Thyroid gland (tissue), 4 donors: ENCODE data around the gene INPP5J.

ENCODE experiments used
- POLR2A ChIP-seq, 2 donors: fragments of 450-650 bp; IDR thresholded peaks; one replicate each; pipeline ENCODE4 v1.6.1; 2017; ENCODE audit warnings: antibody characterized with exemption in 2 of 2, mild to moderate bottlenecking in 2 of 2, moderate library complexity in 1 of 2
- TF ChIP-seq, protein P1 (sequence below), 6 experiments: fragments of 200-600 bp in 3 of 6; fragments of 450-650 bp in 3 of 6; sonication (generic) in 3 of 6; IDR thresholded peaks; one replicate each; pipeline ENCODE4 v1.5.1; 2016 to 2019; ENCODE audit warnings: antibody characterized with exemption in 6 of 6, mild to moderate bottlenecking in 2 of 6, inconsistent platforms in 1 of 6, moderate library complexity in 1 of 6

DNA sequence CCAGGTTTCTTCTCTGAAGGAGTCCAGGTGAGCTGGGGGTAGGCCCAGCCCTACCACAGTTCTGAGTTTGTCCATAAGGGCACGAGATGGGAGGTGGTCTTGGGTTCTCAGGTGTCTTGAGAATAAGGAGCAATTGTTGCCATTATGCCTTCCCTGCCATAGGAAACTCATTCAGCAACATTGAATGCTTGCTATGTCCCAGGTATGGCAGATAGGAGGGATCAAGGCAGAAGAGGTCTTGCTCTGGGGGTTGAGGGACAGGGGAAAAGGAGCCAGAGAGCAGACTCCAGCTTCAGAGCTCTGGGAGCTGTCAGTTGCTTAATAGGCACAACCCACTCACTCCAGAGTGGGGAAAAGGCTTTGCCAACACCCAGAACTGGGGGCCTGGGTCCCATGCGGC, 19.7 kb upstream of the INPP5J start:
- TF ChIP-seq, protein P1, sequence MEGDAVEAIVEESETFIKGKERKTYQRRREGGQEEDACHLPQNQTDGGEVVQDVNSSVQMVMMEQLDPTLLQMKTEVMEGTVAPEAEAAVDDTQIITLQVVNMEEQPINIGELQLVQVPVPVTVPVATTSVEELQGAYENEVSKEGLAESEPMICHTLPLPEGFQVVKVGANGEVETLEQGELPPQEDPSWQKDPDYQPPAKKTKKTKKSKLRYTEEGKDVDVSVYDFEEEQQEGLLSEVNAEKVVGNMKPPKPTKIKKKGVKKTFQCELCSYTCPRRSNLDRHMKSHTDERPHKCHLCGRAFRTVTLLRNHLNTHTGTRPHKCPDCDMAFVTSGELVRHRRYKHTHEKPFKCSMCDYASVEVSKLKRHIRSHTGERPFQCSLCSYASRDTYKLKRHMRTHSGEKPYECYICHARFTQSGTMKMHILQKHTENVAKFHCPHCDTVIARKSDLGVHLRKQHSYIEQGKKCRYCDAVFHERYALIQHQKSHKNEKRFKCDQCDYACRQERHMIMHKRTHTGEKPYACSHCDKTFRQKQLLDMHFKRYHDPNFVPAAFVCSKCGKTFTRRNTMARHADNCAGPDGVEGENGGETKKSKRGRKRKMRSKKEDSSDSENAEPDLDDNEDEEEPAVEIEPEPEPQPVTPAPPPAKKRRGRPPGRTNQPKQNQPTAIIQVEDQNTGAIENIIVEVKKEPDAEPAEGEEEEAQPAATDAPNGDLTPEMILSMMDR (IDR thresholded peaks at IDR 0.05) = no peak
- no peak for TF ChIP-seq POLR2A (IDR thresholded peaks at IDR 0.05)
